Right lobe of liver (tissue), 5 donors: ENCODE results near the gene HEATR5B. TPM values are rescaled to one million over a fixed set of nuclear protein-coding genes. Genes with fewer than 3 reads are reported as not detected.

ENCODE experiments used
- total RNA-seq, 6 experiments: library from RNA; depleted of rRNA in 2 of 6; stranded (reverse); fragments of >200 nt in 2 of 6; fragmentation: NEBNext Ultra II Directional in 3 of 6; extraction: Animal tissue kit (Norgen Biotek cat#: 25700) in 3 of 6; gene quantifications; one replicate each; pipeline versions ENCODE4 v1.1.0 to v1.2.4, GENCODE V29; 2016 to 2023
- donor health status: DM: no; HTN: no; CAD: no.
- donor health status: DM: no; HTN: no; CAD: no.
- donor health status: DM: no; HTN: yes; CAD: no.
- donor health status: DM: no; HTN: yes; CAD: no.

Gene HEATR5B
- total RNA-seq, 6 experiments from 2014 or later = 7.7 to 11.7 (median 9.2) TPM

Other genes with a start within 250 kb of the HEATR5B start
- gene STRN, start 117.8 kb downstream of the HEATR5B start, total RNA-seq = 10 to 100 TPM in 2 of 6 experiments, 1 to 10 TPM in 4; 6.2 to 10.6 (median 8.2) TPM
- 1 to 10 TPM; 2.5 to 4.2 (median 3.4) TPM for gene GPATCH11, start 146 bp upstream of the HEATR5B start, total RNA-seq
- 10 to 100 TPM; 10.2 to 19.0 (median 13.3) TPM for gene EIF2AK2, start 72.6 kb upstream of the HEATR5B start, total RNA-seq
- gene SULT6B1, start 104.3 kb upstream of the HEATR5B start, total RNA-seq = not detected
- gene CEBPZOS, start 112.1 kb upstream of the HEATR5B start, total RNA-seq = 10 to 100 TPM; 10.7 to 26.6 (median 18.1) TPM
- gene CEBPZ, start 147.2 kb upstream of the HEATR5B start, total RNA-seq = 10 to 100 TPM; 13.3 to 29.3 (median 20.0) TPM
- 10 to 100 TPM in 3 of 6 experiments, 1 to 10 TPM in 3; 7.5 to 12.5 (median 10.1) TPM for gene NDUFAF7, start 147.3 kb upstream of the HEATR5B start, total RNA-seq
- gene PRKD3, start 240.5 kb upstream of the HEATR5B start, total RNA-seq = 10 to 100 TPM in 4 of 6 experiments, 1 to 10 TPM in 2; 8.4 to 15.2 (median 10.9) TPM